H54 (cell line): ENCODE data around the gene KLB.
"Not testable (repeated sequence)": the region's sequence is repeated elsewhere in the genome, so short reads cannot be mapped to it uniquely, and the experiment has no call there.

Source experiments
- DNase-seq: peaks from one replicate; pipeline ENCODE4 v3.0.0; 2011; ENCODE audit warnings: low spot score, mixed read lengths; ENCODE audit not compliant: insufficient read length
- FAIRE-seq: peaks from 3 replicates; lab custom pipeline; 2011; peaks lifted over from hg19 to GRCh38; lab: Jason Lieb, UNC
- POLR2A ChIP-seq: IDR thresholded peaks from 2 replicates; pipeline ENCODE4 v1.6.1; 2011; ENCODE audit warnings: low read depth, mild to moderate bottlenecking, low read length

Gene KLB

GRCh38 chr4:39406763-39407583, at the start of gene KLB:
Gene KLB, plus strand, starts transcription at chr4:39406930. Its CDS starts 20 bp downstream, at chr4:39406950.
- DNase-seq (no peak), FAIRE-seq (no peak)
- no peak for TF ChIP-seq POLR2A

DNA sequence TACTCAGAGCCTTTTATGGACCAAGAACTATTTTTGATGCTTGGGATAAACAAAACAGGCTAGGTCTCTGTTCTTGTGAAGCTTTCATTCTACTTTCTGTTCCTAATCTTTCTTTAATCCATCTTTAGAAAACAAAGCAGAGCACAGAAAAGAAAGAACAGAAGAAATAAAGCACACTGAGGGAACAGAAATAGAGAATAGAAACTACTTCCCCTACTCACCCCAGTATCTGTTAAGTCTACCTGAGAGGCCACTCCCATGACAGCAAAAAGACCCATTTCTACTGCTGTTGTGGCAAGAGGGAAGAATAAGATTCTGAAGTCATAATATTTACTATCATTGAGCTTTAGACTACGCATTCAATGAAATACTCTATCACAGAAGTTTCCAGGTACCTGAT, 49.7 kb upstream of the KLB start:
- no peak for TF ChIP-seq POLR2A
- FAIRE-seq (no peak), DNase-seq (no peak)

DNA sequence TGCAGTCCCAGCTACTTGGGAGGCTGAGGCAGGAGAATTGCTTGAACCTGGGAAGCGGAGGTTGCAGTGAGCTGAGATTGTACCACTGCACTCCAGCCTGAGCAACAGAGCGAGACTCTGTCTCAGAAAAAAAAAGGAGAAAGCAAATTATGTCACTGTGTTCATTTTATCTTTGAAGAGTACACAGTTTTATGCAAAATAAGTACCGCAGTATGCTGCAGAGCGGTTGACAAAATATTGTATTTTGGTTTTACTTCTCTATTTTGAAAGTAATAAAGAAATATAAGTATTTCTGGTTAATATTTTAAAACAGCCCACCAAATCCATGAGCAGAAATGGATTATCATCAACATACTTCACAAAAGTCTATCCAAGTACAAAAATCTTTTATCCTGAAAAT, 46.1 kb upstream of the KLB start:
- DNase-seq, FAIRE-seq: not testable (repeated sequence)

- FAIRE-seq (no peak), DNase-seq (no peak)
- no peak for TF ChIP-seq POLR2A
These were observed 43.9 kb upstream of the KLB start for GRCh38 chr4:39362827-39363226.

- no peak for FAIRE-seq
- no peak for TF ChIP-seq POLR2A
- DNase-seq: no peak
These were observed 42.8 kb upstream of the KLB start for GRCh38 chr4:39363773-39364393.

- TF ChIP-seq POLR2A: no peak
- DNase-seq: no peak
- FAIRE-seq: no peak
These were observed 41.4 kb upstream of the KLB start for GRCh38 chr4:39365360-39365759.

DNA sequence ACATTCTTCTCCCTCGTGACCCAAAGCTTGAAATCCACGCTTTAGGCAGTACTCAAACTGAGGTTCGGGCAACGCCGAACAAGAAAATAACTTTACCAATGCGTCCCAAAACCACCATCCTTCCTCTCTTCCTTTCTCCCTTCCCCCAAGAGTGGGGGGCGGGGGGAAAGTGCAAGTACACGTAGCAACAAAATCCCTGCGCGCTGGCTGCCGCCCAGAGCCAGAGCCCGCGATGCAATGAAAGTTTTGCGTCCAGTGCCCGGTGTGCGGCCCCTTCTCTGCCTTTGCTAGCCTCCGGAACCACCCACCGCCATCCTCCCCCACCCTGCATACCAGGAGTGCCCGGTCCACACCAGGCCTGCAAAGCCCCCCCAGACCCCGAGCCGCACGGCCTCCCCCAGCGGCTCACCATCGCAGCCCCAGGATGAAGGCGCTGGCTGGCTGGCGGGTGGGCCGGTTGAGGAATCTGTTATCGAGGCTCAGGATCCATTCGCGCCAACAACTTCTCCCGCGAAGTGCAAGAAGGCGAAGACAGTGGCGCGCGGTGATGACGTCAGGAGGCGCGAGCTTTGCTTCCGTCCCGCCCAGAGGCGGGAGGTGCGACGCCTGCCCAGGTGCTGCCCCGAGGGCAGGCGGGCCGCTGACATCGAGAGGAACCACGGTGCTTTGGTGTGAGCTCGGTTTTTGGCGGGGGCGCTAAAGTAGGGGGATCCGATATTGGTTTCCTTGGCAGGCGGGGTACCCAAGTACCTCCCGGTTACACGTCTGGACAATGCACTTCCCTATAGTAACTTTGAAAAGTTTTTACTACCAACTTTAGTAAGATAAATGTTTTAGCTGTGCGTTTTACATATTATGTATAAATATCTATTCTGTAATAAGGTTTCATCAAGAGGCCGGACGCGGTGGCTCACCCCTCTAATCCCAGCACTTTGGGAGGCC, 40.6 kb upstream of the KLB start, which contains the start of gene RFC1:
TSS of gene RFC1 (minus strand) at position 533 of the 942 bp plus-strand sequence. CDS start at position 412, 121 bp downstream.
- peak; percentile 75 for FAIRE-seq

DNA sequence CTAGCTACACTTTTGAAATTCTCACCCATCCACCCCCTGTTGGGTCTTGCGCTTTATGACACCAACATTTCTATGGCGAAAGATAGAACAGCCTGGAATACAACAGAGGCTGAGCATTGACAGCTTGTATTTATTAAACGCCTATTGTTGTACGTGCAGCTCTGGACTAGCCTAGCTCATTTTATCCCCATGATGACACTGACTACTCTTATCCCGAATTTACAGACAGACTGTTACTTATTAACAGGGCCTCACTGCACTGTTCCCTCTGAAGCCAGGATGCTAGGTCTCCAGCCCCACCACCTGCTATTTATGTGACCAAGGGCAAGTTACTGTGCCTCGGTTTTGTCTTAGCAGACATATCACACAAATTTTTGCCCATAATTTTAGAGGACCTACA, 39.6 kb upstream of the KLB start:
- FAIRE-seq (no peak), DNase-seq (no peak)
- TF ChIP-seq POLR2A: no peak

More for the DNA sequence above, 40.6 kb upstream of the KLB start, which contains the start of gene RFC1:
- TF ChIP-seq POLR2A: peak; percentile 66
- DNase-seq: peak; percentile 67

DNA sequence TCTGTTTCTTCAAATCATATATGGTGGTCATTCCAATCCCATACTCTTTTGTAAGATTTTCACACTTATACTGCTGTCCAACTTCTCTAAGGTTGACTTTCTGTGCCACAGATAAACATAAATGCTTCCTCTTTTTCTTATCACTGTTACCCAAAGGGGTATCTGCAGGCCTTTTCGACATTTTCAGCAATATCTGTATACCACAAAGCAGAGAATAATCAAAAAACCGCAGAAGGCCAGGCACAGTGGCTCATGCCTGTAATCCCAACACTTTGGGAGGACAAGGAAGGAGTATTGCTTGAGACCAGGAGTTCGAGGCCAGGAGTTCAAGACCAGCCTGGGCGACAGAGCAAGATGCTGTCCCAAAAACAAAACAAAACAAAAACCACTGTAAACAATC, 37.4 kb upstream of the KLB start:
- TF ChIP-seq POLR2A: no peak
- no peak for FAIRE-seq

GRCh38 chr4:39371209-39371608, 35.5 kb upstream of the KLB start:
- FAIRE-seq, DNase-seq: not testable (repeated sequence)

More for the DNA sequence above, 37.4 kb upstream of the KLB start:
- no peak for DNase-seq

DNA sequence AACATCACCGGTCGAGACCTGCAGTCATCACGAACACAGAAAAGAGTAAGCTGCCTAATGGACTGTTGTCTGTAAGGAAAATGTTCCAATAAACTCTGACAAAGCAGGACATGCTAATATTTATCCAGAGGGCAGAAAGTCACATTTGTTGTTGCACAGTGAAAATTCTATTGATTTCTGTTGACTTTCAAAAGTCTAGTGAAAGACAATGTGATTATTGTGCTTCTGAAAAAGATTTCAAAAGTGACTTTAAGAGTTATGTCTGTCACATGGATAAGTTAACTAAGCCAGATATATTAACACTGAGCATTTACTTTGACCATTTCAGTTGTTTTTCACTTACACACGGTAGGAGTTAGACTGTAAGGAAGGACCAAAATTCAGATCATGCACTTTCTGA, 31.3 kb upstream of the KLB start:
- no peak for FAIRE-seq
- TF ChIP-seq POLR2A: no peak

DNA sequence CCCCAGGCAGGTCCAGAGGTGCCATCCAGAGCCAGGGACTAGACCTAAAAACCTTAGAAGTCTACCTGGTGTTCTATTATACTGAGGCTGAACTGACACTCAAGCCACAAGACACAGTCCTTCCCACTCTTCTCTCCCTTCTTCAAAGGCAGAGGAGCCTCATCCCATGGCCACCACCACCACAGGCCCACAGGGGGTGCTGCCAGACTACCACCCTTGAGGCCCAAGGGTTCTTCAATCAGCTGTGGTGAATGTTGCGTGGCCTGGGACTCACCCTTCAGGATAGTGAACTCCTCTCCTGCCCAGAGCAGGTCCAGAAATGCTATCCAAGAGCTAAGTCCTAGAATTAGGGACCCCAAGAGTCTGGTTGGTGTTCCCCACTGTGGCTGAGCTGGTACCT, 23.0 kb upstream of the KLB start:
- no peak for DNase-seq
- no peak for FAIRE-seq
- TF ChIP-seq POLR2A: no peak

More for the DNA sequence above, 31.3 kb upstream of the KLB start:
- no peak for DNase-seq

- FAIRE-seq (no peak), DNase-seq (no peak)
- TF ChIP-seq POLR2A: no peak
These were observed 22.2 kb upstream of the KLB start for GRCh38 chr4:39384563-39384962.

DNA sequence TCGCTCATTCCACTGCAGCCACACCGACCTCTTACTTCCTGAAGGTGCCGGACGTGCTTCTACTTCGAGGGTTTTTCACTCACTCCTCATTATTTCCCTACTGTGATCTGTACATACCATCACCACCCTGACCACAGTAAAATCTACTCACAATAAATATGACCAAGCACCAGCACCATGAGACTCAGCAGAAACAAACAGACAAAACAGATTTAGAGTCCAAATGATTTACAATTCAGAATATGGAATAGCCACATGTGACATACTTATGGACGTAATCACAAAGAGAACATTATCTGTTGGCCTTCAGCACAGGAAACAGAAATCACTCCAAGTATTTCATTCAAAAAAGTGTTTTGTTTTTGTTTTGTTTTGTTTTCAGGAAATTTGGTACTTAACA, 16.1 kb upstream of the KLB start:
- no peak for TF ChIP-seq POLR2A
- DNase-seq (no peak), FAIRE-seq (no peak)
